DOHH2 (cell line): Measurements from ENCODE around the gene CERK.
"Not testable (repeated sequence)": the region's sequence is repeated elsewhere in the genome, so short reads cannot be mapped to it uniquely, and the experiment has no call there.

Experiments used
- H3F3A ChIP-seq: fragments of 200-600 bp; sonication (generic), shearing (Covaris generic); 2 replicates; pipeline ENCODE4 v1.6.0; 2016; ENCODE audit warnings: antibody characterized with exemption, mild to moderate bottlenecking; ENCODE audit not compliant: control insufficient read depth, insufficient read depth
- H3K27ac ChIP-seq: fragments of 200-600 bp; sonication (generic); 2 replicates; pipeline ENCODE4 v1.5.1; 2014; ENCODE audit warnings: low read depth, mild to moderate bottlenecking, low read length, moderate library complexity
- H3K27me3 ChIP-seq: fragments of 200-600 bp; sonication (generic); 2 replicates; pipeline ENCODE4 v1.6.1; 2014; ENCODE audit warnings: mild to moderate bottlenecking, low read length, mixed read lengths; ENCODE audit not compliant: control insufficient read depth
- H3K36me3 ChIP-seq: fragments of 200-600 bp; sonication (generic); 2 replicates; pipeline ENCODE4 v1.6.1; 2014; ENCODE audit warnings: mild to moderate bottlenecking, low read length, moderate library complexity, mixed read lengths; ENCODE audit not compliant: control insufficient read depth
- H3K4me1 ChIP-seq: fragments of 200-600 bp; sonication (generic); 2 replicates; pipeline ENCODE4 v1.6.1; 2014; ENCODE audit warnings: mild to moderate bottlenecking, low read length, mixed read lengths; ENCODE audit not compliant: control insufficient read depth
- H3K4me2 ChIP-seq: fragments of 200-600 bp; sonication (generic); 2 replicates; pipeline ENCODE4 v1.6.0; 2014; ENCODE audit warnings: mild to moderate bottlenecking, low read length, moderate library complexity
- H3K4me3 ChIP-seq: fragments of 200-600 bp; sonication (generic); 2 replicates; pipeline ENCODE4 v1.5.1; 2014; ENCODE audit warnings: mild to moderate bottlenecking, low read length, mixed read lengths
- H3K79me2 ChIP-seq: fragments of 200-600 bp; sonication (generic); 2 replicates; pipeline ENCODE4 v1.6.1; 2014; ENCODE audit warnings: mild to moderate bottlenecking, low read length, mixed read lengths; ENCODE audit not compliant: control insufficient read depth
- H3K9me2 ChIP-seq: fragments of 200-600 bp; sonication (generic); replicated peaks from 2 replicates; pipeline ENCODE4 v1.6.1; 2014; ENCODE audit warnings: mild to moderate bottlenecking, low read length, mixed read lengths; ENCODE audit not compliant: control insufficient read depth
- H3K9me3 ChIP-seq: fragments of 200-600 bp; sonication (generic); 2 replicates; pipeline ENCODE4 v1.6.1; 2014; ENCODE audit warnings: antibody characterized with exemption, low read length, mixed read lengths; ENCODE audit not compliant: control insufficient read depth, insufficient read depth
- H4K20me1 ChIP-seq: fragments of 200-600 bp; sonication (generic); 2 replicates; pipeline ENCODE4 v1.6.0; 2014; ENCODE audit warnings: low read depth, mild to moderate bottlenecking, antibody characterized with exemption, low read length, moderate library complexity; ENCODE audit not compliant: control insufficient read depth, insufficient read depth
- EZH2phosphoT487 ChIP-seq: fragments of 200-600 bp; sonication (generic); IDR thresholded peaks from 2 replicates; pipeline ENCODE4 v1.6.1; 2017; ENCODE audit warnings: borderline replicate concordance, mild to moderate bottlenecking, antibody characterized with exemption, low read length, moderate library complexity, mixed read lengths
- TF ChIP-seq, protein P1 (sequence below): fragments of 200-600 bp; sonication (generic); IDR thresholded peaks from one replicate; pipeline ENCODE4 v1.5.1; 2014; ENCODE audit warnings: antibody characterized with exemption, mild to moderate bottlenecking, low read depth, low read length; ENCODE audit not compliant: poor library complexity, severe bottlenecking

Gene CERK, protein sequence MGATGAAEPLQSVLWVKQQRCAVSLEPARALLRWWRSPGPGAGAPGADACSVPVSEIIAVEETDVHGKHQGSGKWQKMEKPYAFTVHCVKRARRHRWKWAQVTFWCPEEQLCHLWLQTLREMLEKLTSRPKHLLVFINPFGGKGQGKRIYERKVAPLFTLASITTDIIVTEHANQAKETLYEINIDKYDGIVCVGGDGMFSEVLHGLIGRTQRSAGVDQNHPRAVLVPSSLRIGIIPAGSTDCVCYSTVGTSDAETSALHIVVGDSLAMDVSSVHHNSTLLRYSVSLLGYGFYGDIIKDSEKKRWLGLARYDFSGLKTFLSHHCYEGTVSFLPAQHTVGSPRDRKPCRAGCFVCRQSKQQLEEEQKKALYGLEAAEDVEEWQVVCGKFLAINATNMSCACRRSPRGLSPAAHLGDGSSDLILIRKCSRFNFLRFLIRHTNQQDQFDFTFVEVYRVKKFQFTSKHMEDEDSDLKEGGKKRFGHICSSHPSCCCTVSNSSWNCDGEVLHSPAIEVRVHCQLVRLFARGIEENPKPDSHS

GRCh38 chr22:46737976-46738646 lies at the start of gene CERK:
TSS of gene CERK (minus strand) at chr22:46738252. CDS start at chr22:46738148, 104 bp downstream.
- H3K9me3 ChIP-seq = no peaks in the 10 kb centered on the region; the same call in 1 of the 2 replicates
- peaks cover 3% of the 10 kb centered on the region; the same call in 1 of the 2 replicates for H3F3A ChIP-seq
- H3K4me2 ChIP-seq = peak within 1 kb of the TSS; percentile 92
- no peak for TF ChIP-seq EZH2phosphoT487
- TF ChIP-seq, protein P1, sequence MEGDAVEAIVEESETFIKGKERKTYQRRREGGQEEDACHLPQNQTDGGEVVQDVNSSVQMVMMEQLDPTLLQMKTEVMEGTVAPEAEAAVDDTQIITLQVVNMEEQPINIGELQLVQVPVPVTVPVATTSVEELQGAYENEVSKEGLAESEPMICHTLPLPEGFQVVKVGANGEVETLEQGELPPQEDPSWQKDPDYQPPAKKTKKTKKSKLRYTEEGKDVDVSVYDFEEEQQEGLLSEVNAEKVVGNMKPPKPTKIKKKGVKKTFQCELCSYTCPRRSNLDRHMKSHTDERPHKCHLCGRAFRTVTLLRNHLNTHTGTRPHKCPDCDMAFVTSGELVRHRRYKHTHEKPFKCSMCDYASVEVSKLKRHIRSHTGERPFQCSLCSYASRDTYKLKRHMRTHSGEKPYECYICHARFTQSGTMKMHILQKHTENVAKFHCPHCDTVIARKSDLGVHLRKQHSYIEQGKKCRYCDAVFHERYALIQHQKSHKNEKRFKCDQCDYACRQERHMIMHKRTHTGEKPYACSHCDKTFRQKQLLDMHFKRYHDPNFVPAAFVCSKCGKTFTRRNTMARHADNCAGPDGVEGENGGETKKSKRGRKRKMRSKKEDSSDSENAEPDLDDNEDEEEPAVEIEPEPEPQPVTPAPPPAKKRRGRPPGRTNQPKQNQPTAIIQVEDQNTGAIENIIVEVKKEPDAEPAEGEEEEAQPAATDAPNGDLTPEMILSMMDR = no peak
- peak within 1 kb of the TSS; percentile 90 for H3K4me3 ChIP-seq
- H3K27me3 ChIP-seq = 0 out of 2 replicates have a peak, but pooled peaks cover 2% of the 10 kb centered on the region
- H4K20me1 ChIP-seq = peaks cover 7% of the 10 kb centered on the region; the same call in 1 of the 2 replicates
- H3K79me2 ChIP-seq = peaks cover 42% of the 10 kb centered on the region
- peaks cover 6% of the 10 kb centered on the region; the same call in 1 of the 2 replicates for H3K36me3 ChIP-seq
- H3K27ac ChIP-seq = peak within 1 kb of the TSS; percentile 60
- H3K9me2 ChIP-seq = no peaks in the 10 kb centered on the region
- H3K4me1 ChIP-seq = peaks cover 44% of the 10 kb centered on the region

DNA sequence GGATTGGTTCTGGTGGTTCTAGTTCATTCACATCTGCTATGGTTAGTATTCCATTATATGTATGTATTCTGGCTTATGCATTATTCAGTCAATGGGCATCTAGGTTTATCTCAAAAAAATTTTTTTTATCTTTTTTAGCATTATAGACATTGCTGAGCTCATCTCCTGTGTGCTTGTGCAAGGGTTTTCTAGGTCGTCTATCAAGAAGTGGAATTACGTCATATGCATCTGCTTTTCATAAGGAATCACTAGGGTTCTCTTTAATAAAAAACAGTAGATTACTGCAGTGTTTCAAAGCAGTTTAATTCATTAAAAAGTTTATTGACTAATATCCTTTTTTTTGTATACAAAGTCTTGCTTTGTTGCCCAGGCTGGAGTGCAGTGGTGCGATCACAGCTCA lies 45.7 kb upstream of the CERK start:
- no peaks in the 10 kb centered on the region for H3K9me2 ChIP-seq
- H3K4me1 ChIP-seq = peaks cover 42% of the 10 kb centered on the region
- H3K4me2 ChIP-seq = no peak overlapping the region
- peaks cover 86% of the 10 kb centered on the region for H3K36me3 ChIP-seq
- H3K79me2 ChIP-seq = peaks cover 100% of the 10 kb centered on the region
- TF ChIP-seq, protein P1 = no peak
- TF ChIP-seq EZH2phosphoT487 = no peak
- peaks cover 9% of the 10 kb centered on the region; the same call in 1 of the 2 replicates for H3K9me3 ChIP-seq
- H3K27me3 ChIP-seq = no peaks in the 10 kb centered on the region
- H4K20me1 ChIP-seq = peaks cover 25% of the 10 kb centered on the region
- no peak overlapping the region for H3K27ac ChIP-seq
- no peaks in the 10 kb centered on the region for H3F3A ChIP-seq
- no peak overlapping the region for H3K4me3 ChIP-seq

DNA sequence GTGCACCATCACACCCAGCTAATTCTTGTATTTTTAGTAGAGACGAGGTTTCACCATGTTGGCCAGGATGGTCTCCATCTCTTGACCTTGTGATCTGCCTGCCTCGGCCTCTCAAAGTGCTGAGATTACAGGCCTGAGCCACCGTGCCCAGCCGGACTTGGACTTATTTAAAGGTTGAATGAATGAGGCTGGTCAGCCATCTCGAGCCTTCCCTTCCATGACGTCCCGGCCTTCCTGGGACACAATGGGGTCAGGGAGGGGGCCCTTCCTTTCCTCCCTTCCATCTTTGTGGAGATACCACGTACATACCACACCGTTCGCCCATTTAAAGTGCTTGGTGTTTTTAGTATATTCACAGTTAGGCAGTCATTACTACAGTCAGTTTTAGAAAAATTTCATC lies 44.1 kb upstream of the CERK start:
- H3K27ac ChIP-seq, H3K9me3 ChIP-seq, H3F3A ChIP-seq, H3K9me2 ChIP-seq, H3K27me3 ChIP-seq, H3K4me2 ChIP-seq, H3K4me3 ChIP-seq: not testable (repeated sequence)
- Histone ChIP-seq H3K4me1 (peaks cover 50% of the 10 kb centered on the region), H3K36me3 (peaks cover 87% of the 10 kb centered on the region), H4K20me1 (peaks cover 20% of the 10 kb centered on the region), H3K79me2 (peaks cover 100% of the 10 kb centered on the region)
